ENCODE measurements around the gene PARN. TPM values are rescaled to one million over a fixed set of nuclear protein-coding genes. Genes with fewer than 3 reads are reported as not detected.
"Not testable (repeated sequence)": the region's sequence is repeated elsewhere in the genome, so short reads cannot be mapped to it uniquely, and the experiment has no call there.

Gene PARN
- total RNA-seq, 1 experiment from 2014 or later: 37.7 TPM

- no peak for TF ChIP-seq JAZF1 (CRISPR knock-in tag; IDR thresholded peaks at IDR 0.05)
- no peak for TF ChIP-seq FOXJ3 (CRISPR knock-in tag; IDR thresholded peaks at IDR 0.05; ENCODE audit: borderline replicate concordance)
- TF ChIP-seq MAX (CRISPR knock-in tag; IDR thresholded peaks at IDR 0.05): peak; percentile 64
- peak; percentile 69 for TF ChIP-seq USF1 (CRISPR knock-in tag; IDR thresholded peaks at IDR 0.05)
- TF ChIP-seq MLX (CRISPR knock-in tag; IDR thresholded peaks at IDR 0.05): no peak
- TF ChIP-seq TCF7 (CRISPR knock-in tag; IDR thresholded peaks at IDR 0.05; ENCODE audit: low read depth): no peak
- no peak for TF ChIP-seq EMX1 (CRISPR knock-in tag; IDR thresholded peaks at IDR 0.05)
- TF ChIP-seq PRRX2 (CRISPR knock-in tag; IDR thresholded peaks at IDR 0.05): no peak
- peak; percentile 54; the same call in 1 of the 2 replicates for TF ChIP-seq GABPB1 (CRISPR knock-in tag; IDR thresholded peaks at IDR 0.05)
- no peak for TF ChIP-seq RELA (CRISPR knock-in tag; IDR thresholded peaks at IDR 0.05; ENCODE audit: borderline replicate concordance)
- 0 out of 2 replicates have a peak, but pooled peaks have one; percentile 20 for TF ChIP-seq ETV6 (CRISPR knock-in tag; IDR thresholded peaks at IDR 0.05)
- TF ChIP-seq, protein P1, sequence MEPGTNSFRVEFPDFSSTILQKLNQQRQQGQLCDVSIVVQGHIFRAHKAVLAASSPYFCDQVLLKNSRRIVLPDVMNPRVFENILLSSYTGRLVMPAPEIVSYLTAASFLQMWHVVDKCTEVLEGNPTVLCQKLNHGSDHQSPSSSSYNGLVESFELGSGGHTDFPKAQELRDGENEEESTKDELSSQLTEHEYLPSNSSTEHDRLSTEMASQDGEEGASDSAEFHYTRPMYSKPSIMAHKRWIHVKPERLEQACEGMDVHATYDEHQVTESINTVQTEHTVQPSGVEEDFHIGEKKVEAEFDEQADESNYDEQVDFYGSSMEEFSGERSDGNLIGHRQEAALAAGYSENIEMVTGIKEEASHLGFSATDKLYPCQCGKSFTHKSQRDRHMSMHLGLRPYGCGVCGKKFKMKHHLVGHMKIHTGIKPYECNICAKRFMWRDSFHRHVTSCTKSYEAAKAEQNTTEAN (CRISPR knock-in tag; IDR thresholded peaks at IDR 0.05): no peak
- TF ChIP-seq, protein P2, sequence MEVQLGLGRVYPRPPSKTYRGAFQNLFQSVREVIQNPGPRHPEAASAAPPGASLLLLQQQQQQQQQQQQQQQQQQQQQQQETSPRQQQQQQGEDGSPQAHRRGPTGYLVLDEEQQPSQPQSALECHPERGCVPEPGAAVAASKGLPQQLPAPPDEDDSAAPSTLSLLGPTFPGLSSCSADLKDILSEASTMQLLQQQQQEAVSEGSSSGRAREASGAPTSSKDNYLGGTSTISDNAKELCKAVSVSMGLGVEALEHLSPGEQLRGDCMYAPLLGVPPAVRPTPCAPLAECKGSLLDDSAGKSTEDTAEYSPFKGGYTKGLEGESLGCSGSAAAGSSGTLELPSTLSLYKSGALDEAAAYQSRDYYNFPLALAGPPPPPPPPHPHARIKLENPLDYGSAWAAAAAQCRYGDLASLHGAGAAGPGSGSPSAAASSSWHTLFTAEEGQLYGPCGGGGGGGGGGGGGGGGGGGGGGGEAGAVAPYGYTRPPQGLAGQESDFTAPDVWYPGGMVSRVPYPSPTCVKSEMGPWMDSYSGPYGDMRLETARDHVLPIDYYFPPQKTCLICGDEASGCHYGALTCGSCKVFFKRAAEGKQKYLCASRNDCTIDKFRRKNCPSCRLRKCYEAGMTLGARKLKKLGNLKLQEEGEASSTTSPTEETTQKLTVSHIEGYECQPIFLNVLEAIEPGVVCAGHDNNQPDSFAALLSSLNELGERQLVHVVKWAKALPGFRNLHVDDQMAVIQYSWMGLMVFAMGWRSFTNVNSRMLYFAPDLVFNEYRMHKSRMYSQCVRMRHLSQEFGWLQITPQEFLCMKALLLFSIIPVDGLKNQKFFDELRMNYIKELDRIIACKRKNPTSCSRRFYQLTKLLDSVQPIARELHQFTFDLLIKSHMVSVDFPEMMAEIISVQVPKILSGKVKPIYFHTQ (CRISPR knock-in tag; IDR thresholded peaks at IDR 0.05): no peak
- TF ChIP-seq, protein P3, sequence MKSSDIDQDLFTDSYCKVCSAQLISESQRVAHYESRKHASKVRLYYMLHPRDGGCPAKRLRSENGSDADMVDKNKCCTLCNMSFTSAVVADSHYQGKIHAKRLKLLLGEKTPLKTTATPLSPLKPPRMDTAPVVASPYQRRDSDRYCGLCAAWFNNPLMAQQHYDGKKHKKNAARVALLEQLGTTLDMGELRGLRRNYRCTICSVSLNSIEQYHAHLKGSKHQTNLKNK (CRISPR knock-in tag; IDR thresholded peaks at IDR 0.05): no peak
- TF ChIP-seq SMAD4 (CRISPR knock-in tag; IDR thresholded peaks at IDR 0.05): no peak
- TF ChIP-seq, protein P4, sequence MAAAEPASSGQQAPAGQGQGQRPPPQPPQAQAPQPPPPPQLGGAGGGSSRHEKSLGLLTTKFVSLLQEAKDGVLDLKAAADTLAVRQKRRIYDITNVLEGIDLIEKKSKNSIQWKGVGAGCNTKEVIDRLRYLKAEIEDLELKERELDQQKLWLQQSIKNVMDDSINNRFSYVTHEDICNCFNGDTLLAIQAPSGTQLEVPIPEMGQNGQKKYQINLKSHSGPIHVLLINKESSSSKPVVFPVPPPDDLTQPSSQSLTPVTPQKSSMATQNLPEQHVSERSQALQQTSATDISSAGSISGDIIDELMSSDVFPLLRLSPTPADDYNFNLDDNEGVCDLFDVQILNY (CRISPR knock-in tag; IDR thresholded peaks at IDR 0.05): no peak
- TF ChIP-seq, protein P5, sequence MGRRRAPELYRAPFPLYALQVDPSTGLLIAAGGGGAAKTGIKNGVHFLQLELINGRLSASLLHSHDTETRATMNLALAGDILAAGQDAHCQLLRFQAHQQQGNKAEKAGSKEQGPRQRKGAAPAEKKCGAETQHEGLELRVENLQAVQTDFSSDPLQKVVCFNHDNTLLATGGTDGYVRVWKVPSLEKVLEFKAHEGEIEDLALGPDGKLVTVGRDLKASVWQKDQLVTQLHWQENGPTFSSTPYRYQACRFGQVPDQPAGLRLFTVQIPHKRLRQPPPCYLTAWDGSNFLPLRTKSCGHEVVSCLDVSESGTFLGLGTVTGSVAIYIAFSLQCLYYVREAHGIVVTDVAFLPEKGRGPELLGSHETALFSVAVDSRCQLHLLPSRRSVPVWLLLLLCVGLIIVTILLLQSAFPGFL (CRISPR knock-in tag; IDR thresholded peaks at IDR 0.05; ENCODE audit: borderline replicate concordance): no peak
These were observed 2.9 kb upstream of the PARN start, which contains the start of gene BFAR (continued) for GRCh38 chr16:14632693-14633569.

DNA sequence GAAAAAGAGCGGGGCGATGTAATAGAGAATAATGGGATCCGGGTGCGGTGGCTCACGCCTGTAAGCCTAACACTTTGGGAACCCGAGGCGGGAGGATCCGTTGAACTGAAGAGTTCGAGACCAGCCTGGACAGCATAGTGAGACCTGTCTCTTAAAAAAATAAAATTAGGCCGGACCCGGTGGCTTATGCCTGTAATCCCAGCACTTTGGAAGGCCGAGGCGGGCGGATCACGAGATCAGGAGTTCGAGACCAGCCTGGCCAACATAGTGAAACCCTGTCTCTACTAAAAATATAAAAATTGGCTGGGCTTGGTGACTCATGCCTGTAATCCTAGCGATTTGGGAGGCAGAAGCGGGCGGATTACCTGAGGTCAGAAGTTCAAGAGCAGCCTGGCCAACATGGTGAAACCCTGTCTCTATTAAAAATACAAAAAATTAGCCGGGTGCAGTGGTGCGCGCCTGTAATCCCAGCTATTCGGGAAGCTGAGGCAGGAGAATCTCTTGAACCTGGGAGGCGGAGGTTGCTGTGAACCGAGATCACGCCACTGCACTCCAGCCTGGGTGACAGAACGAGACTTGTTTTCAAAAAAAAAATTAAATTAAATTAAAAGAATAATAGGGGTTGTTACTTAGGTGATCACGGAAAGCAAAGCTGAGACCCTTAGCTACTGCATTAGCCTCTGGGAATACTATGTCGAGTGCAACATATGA is 715 bp upstream of the PARN start:
- not testable (repeated sequence) for DNase-seq (ENCODE audit: low spot score); H3K9me3 Mint-ChIP-seq; ATAC-seq; H3K27me3 Mint-ChIP-seq (ENCODE audit: low read depth)
- H3K4me3 Mint-ChIP-seq: peak overlapping the region; percentile 100
- peaks cover 31% of the 10 kb centered on the region for H3K4me1 Mint-ChIP-seq
- ChIA-PET POLR2A (interaction anchor here (0.6 to 1.5 kb wide), 3 partner anchors 10 to 754 kb away, joined by 4 to 11 read pairs (median 6); no protein-coding TSS in a partner anchor), CTCF (interaction anchor here (1.1 kb wide), 1 partner anchor 711 kb away, joined by 3 read pairs; the partner anchor contains the start of gene ERCC4)
- H3K36me3 Mint-ChIP-seq: peaks cover 25% of the 10 kb centered on the region
- H3K27ac Mint-ChIP-seq: peak overlapping the region; percentile 99

Measured in WTC11 (cell line).